Measurements from ENCODE around the gene CITED1. TPM values are rescaled to one million over a fixed set of nuclear protein-coding genes. Genes with fewer than 3 reads are reported as not detected.

CITED1 gene
- total RNA-seq, 4 donors from 2014 or later = 0.45 to 1.8 (median 1.2) TPM

GRCh38 chrX:72299891-72300630 lies 5.7 kb downstream of the CITED1 start:
- Histone ChIP-seq H3K27me3 (peaks cover 0 to 10% (median 0%) of the 10 kb centered on the region in 4 donors), H3K27ac (replicated peaks in 1 of 4) (no peak overlapping the region), H3K4me1 (peaks cover 5 to 10% (median 6%) of the 10 kb centered on the region in 4 donors), H3K36me3 (no peaks in the 10 kb centered on the region), H3K4me3 (no peak overlapping the region), H3K9me3 (no peaks in the 10 kb centered on the region)
- no peak for DNase-seq (ENCODE audit: extremely low spot score)
- 74% methylated on average over 4 of the region's 4 CpGs for WGBS
- intact Hi-C loops (cut with DNase I) = loop anchor here (10.0 kb wide), 1 partner anchor 245 kb away; no protein-coding TSS in a partner anchor
- TF ChIP-seq POLR2AphosphoS5 (IDR thresholded peaks at IDR 0.05) (no peak), POLR2A (IDR thresholded peaks at IDR 0.05; ENCODE audit: low read depth) (no peak), EP300 (IDR thresholded peaks at IDR 0.05) (no peak), CTCF (IDR thresholded peaks at IDR 0.05) (no peak)

GRCh38 chrX:72297953-72298730 lies 7.6 kb downstream of the CITED1 start:
- peaks cover 0 to 5% (median 0%) of the 10 kb centered on the region in 4 donors for H3K27me3 ChIP-seq
- no peak for DNase-seq (ENCODE audit: extremely low spot score)
- intact Hi-C loops (cut with DNase I) = no loop called here

GRCh38 chrX:72296991-72297390 lies 8.7 kb downstream of the CITED1 start:
- intact Hi-C loops (cut with DNase I) = no loop called here
- Histone ChIP-seq H3K27ac (replicated peaks in 1 of 4) (no peak overlapping the region), H3K4me3 (no peak overlapping the region)

More at GRCh38 chrX:72297953-72298730, 7.6 kb downstream of the CITED1 start:
- Histone ChIP-seq H3K4me3 (no peak overlapping the region), H3K27ac (replicated peaks in 1 of 4) (no peak overlapping the region), H3K4me1 (no peaks in the 10 kb centered on the region), H3K9me3 (no peaks in the 10 kb centered on the region), H3K36me3 (no peaks in the 10 kb centered on the region)
- 37% methylated on average over 4 of the region's 4 CpGs for whole genome bisulfite sequencing
- TF ChIP-seq POLR2A (IDR thresholded peaks at IDR 0.05; ENCODE audit: low read depth) = no peak
- peak in 2 of 3 experiments; percentile 9 to 14 for TF ChIP-seq CTCF (IDR thresholded peaks at IDR 0.05)
- no peak for TF ChIP-seq POLR2AphosphoS5 (IDR thresholded peaks at IDR 0.05)

GRCh38 chrX:72295745-72296144 lies 10.0 kb downstream of the CITED1 start:
- H3K27me3 ChIP-seq = no peaks in the 10 kb centered on the region
- no peaks in the 10 kb centered on the region for H3K4me1 ChIP-seq
- peaks cover 0 to 5% (median 0%) of the 10 kb centered on the region in 4 donors for H3K9me3 ChIP-seq
- H3K36me3 ChIP-seq = no peaks in the 10 kb centered on the region
- H3K4me3 ChIP-seq = no peak overlapping the region
- WGBS = 76% methylated on average over 5 of the region's 5 CpGs
- intact Hi-C loops (cut with DNase I) = no loop called here
- no peak overlapping the region for H3K27ac ChIP-seq (replicated peaks in 1 of 4)
- no peak for TF ChIP-seq CTCF (IDR thresholded peaks at IDR 0.05)
- TF ChIP-seq POLR2AphosphoS5 (IDR thresholded peaks at IDR 0.05) = no peak
- no peak for TF ChIP-seq EP300 (IDR thresholded peaks at IDR 0.05)
- no peak for TF ChIP-seq POLR2A (IDR thresholded peaks at IDR 0.05; ENCODE audit: low read depth)
- DNase-seq (ENCODE audit: extremely low spot score) = no peak

More at GRCh38 chrX:72296991-72297390, 8.7 kb downstream of the CITED1 start:
- TF ChIP-seq EP300 (IDR thresholded peaks at IDR 0.05) (no peak), CTCF (IDR thresholded peaks at IDR 0.05) (no peak), POLR2A (IDR thresholded peaks at IDR 0.05; ENCODE audit: low read depth) (no peak), POLR2AphosphoS5 (IDR thresholded peaks at IDR 0.05) (no peak)
- Histone ChIP-seq H3K27me3 (no peaks in the 10 kb centered on the region), H3K4me1 (no peaks in the 10 kb centered on the region), H3K9me3 (peaks cover 0 to 5% (median 0%) of the 10 kb centered on the region in 4 donors), H3K36me3 (no peaks in the 10 kb centered on the region)
- 59% methylated on average over 1 of the region's 1 CpG for WGBS
- DNase-seq (ENCODE audit: extremely low spot score) = no peak
